Right renal cortex interstitium (tissue), 3 donors: ENCODE data around the gene ANXA7. TPM values are rescaled to one million over a fixed set of nuclear protein-coding genes. Genes with fewer than 3 reads are reported as not detected.

Source experiments
- DNase-seq, 3 donors: peaks; one replicate each; pipeline ENCODE4 v3.0.0-alpha.2; 2013; ENCODE audit warnings: low read depth in 3 of 3, low spot score in 2 of 3
- polyA plus RNA-seq, 3 donors: library from polyadenylated mRNA; unstranded; fragments of 120-200 nt; gene quantifications; one replicate each; pipeline ENCODE4 v1.2.1, GENCODE V29; 2013; ENCODE audit not compliant: insufficient read length in 3 of 3

ANXA7 gene
- polyA plus RNA-seq = 100 to 1,000 TPM in 1 of 3 donors, 10 to 100 TPM in 2; 95.7 to 103 (median 99.3) TPM

DNA sequence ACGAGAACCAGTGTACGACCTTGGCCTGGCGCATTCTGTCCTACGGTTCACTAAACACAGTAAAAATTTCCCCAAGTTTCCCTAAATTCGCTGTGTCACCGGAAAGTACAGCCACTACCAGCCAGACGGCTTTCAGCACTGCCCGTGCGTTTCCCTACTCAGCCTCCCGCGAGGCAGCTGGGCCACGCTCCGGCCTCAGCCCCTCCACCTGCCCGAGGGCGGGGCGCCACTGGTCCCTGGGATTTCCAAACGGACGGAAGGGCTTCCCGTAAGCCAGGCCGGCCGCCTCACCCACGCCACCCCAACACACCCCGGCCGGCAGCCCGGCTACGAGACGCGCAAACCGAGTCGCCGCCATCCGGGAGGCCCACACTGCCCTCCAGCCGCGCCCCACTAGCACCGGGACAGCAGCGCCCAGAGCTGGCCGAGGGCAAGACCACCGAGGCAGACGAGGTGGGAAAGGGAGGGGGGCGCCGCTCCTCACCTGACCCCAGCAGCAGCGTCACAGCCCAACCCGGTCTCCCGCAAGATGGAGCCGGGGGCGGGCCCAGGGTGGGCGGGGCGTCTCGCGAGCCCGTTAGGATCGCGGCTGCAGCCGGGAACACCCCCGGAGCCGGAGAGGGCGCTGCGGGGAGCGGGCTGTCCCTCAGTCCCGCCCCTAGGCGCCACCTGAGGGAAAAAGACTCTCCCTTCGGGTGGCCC lies at the start of gene ANXA7:
Gene ANXA7 (minus strand): TSS at position 531 of the 702 bp plus-strand sequence. CDS start 13,202 bp downstream, outside the sequence.
- DNase-seq = peak; percentile 75 to 89 (median 81)

DNA sequence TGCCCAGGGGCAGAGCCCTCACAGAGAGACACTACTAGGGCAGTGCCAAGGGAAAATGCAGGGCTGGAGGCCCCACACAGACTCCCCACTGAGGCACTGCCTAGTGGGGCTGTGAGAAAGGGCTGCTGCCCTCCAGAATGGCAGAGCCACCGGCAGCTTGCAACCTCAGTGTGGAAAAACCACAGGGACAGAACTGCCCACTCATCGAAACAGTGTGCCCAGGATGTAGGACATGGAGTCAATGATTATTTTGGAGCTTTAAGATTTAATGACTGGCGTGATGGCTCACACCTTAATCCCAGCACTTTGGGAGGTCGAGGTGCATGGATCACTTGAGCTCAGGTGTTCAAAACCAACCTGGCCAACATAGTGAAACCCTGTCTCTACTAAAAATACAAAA lies 47.0 kb upstream of the ANXA7 start:
- no peak for DNase-seq

DNA sequence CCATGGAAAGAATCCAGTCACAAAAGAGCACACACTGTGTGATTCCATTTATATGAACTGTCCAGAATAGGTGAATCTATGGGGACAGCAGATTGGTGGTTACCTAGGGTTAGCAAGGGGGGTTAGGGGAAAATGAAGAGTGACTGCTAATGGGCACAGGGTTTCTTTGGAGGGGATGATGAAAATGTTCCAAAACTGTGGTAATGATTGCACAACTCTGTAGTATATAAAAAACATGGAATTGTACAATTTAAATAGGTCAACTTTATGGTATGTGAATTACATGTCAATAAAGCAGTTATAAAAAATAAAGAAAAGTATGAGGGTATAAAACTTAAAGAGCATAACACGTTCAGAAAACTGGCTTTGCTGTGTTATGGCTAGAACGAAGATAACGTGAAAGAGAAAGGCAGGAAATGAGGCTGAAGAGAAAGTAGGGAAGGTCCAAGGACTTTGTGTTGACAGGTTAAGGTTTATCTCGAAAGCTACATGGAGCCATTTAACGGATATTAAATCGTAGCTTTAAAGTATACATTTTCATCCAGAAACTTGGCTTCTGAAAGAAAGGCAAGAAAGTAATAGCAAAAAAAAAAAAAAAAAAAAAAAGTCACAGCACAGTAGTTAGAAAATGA lies 45.9 kb upstream of the ANXA7 start:
- DNase-seq = no peak

DNA sequence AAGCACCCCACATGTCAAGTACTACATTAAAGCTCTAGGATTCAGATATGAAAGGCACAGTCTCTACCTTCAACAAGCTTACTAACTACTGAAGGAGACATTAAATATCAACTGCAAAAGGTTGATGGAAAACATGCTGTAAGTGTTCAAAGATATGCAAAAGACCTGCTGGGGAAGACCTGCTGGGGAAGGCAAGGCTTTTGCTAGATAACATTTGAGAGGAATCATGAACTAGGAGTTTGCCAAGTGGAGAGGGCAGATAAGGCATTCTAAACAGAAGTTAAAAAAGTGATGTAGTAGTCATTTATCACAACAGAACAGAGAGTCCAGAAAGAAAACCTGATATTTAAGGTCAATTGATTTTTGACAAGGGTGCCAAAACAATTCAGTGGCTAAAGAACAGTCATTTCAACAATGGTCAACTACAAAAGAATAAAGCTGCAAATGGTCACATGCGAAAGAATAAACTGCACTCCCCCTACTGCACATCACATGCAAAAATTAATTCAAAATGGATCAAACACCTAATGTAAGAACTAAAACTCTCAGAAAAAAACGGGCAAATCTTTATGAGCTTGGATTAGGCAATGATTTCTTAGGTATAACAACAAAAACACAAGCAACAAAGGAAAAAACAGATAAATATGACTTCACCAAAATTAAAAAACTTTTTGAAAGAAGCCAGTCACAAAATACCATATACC lies 42.5 kb upstream of the ANXA7 start:
- no peak for DNase-seq

DNA sequence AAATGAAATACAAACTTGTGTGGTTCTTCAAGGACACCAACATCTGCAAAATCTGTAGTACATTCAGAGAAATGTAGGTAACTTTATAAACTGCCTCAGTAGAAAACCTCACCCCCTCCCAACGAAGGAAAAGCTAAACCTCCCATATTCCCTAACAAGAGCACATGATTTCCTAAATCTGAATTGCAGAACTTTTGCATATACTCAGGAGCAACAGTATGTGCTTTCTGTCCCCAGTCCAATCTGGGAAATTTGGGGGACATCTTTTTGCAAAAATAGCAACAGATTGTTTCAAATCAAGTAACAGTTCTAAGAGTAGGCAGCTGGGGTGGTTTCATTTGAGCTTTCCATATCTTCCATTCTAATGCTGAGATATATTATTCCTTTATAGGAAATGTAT lies 35.3 kb upstream of the ANXA7 start:
- DNase-seq = no peak

DNA sequence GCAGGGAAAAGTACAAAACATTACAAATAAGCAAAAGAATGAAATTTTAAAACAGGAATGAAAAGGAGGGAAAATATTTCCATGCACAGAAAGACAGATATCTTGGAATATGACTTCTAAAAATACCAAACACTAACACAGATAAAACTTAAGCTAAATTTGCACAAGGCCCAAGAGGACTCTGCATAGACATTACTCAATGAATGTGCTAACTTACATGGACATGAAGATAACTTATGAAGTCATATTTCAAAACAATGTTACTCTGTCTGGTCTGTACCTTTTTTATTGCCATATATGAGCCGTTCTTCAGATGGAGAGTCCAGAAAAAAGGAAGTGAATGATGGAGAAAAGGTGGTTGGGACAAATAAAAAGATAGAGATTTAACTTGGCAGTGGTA lies 34.5 kb upstream of the ANXA7 start:
- DNase-seq = no peak

DNA sequence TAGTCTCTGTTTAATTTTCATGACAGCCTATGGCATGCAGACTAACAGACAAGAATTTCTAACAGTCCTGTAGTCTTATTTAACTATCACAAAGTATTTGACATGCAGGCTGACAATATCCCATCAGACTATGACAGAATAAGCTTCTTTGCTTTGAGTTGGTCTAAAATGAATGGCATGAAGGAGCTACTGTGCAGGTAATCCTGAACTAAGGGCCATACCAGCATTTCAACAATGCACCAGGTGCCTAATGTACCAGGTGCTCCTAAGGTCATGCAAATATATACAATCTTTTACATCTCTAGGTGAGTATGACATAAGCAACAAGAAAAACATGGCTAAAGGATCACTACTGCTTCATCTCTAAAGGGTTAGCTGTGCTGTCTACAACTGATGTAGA lies 33.1 kb upstream of the ANXA7 start:
- no peak for DNase-seq

DNA sequence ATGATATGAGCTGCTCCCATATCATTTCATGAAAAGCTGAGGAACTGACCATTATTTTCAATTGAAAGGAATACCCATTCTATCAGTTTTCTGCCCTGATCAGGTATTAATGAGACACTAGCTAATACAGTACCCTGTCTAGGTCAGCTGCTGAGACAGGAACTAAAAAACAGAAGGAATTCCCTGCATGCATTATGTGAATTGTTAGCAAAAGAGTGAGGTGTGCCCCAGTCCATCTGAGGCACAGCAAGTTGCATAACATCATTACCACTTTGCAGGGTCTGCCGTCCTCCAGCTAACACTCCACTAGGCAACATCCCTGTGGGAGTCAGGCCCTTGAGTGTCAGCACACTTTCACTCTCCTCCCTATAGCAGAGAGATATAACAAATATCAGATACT lies 30.6 kb upstream of the ANXA7 start:
- DNase-seq = no peak

DNA sequence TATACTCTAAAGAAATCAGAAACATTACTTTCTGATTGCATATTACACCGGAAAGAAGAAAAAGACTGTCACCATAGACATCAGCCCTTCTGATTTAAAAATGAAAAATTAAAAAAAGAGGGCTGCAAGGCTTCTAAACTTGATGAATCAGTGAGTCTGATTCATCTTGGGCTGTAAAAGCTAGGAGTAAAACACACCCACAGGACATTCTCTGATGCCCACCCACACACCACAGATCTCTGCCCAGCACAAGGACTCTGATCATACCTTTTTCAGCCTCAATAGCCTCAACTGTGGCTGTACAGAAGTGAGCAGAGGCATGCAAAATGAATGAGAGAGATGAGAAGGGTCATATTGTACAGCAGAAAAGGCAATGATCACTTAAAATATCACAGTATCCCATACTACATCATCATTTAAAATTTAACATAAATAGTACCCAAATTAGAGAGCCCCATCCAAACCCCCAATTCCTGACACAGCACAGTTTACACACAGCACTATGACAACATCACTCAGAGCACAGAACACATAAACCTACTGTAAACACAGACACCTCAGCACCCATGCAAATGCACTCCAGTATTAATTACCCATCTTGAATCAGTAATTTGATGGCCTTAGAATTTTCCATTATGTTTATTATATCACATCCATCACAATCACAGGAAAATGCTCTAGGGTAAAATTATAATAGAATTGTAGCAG lies 25.9 kb upstream of the ANXA7 start:
- no peak for DNase-seq

DNA sequence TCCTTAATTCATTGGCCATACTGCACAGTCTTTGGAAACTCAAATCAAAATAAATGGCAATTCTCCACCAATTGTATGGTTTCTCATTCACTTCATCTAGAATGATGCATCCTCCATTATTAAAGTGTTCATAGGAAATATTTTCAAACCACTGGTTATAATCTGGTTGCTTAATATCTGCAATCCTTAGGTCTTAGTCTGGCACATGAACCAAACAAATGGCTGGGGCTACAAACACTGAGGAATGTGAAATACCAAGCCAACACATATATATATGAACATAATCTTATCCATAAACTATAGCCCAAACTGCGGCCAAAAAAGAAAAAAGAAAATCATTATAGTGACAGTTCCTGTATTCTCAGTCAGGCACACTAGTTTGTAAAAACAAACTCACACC lies 25.2 kb upstream of the ANXA7 start:
- no peak for DNase-seq

DNA sequence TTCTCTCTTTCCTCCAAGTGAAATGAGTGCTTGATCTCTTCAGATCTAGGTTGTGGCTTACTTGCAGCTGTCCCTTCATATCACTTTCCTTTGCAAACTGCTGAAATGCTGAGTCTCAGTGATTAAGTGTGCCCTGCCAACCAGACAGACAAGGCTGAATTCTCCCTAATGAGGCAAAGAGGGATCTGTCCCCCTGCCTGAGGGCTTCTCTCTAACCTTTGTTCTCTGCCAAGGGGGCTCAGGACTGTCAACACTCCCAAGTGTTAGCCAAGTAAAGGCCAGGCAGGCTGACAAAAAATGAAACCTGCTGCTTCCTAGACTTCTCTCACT lies 19.6 kb upstream of the ANXA7 start, which contains the start of gene MSS51:
Gene MSS51 (minus strand): TSS at position 24 of the 330 bp plus-strand sequence. CDS start 5,277 bp downstream, outside the sequence.
- no peak for DNase-seq

DNA sequence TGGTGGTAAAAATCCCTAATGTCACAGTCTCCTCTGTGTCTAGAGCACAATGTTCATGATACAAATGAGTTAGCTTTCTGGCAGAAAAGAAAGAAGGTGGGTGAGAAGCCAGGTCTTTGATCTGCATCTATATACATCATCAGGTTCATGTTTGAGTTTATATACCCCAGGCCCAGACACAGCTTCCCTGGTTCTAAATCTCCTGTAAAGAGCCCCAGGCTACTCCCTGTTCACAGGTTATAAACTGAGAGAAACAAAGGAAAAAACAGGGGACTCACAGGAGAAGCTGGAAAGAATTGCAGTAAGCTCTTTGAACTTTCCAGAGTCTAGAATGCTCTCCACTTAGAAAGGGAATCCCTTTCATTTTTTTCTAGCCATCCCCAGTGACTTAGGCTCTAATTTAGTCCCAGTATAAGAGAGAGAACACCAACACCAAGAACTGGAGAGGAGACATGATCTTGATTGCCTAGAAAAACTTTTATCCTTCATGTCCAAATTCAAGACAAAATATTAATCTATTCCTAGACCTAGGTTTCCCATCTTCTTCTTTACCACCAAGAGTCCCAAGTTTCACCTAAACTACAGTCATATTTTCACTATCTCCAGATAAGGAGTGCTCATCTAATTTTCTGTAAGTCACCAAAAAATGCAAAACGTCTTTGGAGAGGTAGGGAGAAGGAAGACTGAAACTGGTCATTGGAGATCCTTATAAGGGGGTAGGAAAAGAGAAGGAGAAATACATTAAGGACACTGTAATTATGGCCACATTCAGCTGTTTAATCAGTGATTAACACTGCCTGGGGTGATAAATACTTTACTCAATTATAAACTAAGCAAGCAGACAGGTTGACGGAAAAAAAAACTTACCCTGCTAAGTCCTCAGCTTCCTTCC lies 19.0 kb upstream of the ANXA7 start:
- no peak for DNase-seq

DNA sequence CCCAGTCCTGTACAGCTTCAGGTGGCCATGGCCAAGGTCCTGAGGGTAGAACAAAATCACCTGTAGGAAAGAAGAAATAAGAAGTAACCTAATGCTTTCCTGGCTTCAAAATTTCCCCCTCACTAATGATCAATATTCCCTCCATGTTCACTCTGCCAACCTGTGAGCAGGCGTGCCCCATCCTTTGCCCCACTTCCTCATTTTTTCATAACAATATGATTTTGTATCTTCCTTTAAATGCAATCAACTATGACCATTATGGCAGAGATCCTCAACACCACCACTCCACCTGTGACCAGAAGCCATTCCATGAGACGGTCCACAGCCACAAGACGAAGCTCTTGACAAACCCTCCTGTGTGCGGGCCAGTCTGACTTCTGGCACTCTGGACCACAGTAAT lies 12.5 kb upstream of the ANXA7 start:
- no peak for DNase-seq

DNA sequence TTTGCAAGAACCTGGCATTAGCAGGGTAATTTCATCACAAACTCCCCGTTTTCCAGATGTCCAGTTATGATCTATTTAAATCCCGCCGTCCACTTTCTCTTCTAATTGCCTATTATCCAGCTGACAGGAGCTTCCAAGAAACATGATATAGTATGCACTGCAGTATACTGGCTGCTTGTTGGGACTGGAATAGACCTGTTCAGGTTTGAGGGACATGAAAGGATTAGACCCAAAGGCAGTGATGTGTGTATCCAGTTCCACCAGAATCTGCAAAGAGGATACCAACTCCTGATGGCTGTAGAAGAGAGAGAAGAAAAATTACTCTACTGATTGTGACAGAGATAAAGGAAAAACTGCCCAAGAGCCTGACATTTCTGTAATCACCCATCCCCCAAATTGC lies 10.6 kb upstream of the ANXA7 start:
- DNase-seq = no peak

DNA sequence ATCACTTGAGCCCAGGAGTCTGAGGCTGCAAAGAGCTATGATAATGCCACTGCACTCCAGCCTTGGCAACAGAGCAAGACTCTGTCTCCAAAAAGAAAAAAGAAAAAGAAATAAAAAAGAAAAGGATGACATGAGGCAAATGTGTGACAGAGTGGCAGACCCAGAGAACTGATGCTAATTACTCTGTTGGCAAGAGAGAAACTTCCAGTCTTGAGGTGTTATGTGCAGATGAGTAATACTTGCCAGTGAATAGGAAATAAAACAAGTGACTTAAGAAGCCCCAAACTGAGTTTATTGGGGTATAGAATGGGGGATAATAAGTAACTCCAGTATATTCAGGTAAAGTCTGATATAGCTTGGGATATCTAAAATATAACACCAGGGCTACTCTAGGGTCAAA lies 9.5 kb upstream of the ANXA7 start:
- no peak for DNase-seq

DNA sequence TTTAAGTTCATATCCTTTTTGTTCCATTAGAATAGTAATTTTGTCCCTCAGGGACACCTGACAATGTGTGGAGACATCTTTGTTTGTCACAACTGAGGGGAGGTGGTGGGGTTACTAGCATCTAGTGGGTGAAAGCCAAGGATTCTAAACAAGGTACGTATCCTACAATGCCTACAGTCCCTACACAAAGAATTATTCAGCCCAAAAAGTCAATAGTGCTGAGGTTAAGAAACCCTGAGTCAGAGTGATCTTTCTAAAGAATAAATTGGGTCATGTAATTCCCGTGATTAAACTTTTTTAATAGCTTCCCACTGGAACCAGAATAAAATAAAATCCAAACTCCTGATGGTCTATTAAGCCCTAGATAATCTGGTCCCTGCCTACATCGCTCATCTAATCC lies 2.7 kb upstream of the ANXA7 start:
- DNase-seq = no peak

DNA sequence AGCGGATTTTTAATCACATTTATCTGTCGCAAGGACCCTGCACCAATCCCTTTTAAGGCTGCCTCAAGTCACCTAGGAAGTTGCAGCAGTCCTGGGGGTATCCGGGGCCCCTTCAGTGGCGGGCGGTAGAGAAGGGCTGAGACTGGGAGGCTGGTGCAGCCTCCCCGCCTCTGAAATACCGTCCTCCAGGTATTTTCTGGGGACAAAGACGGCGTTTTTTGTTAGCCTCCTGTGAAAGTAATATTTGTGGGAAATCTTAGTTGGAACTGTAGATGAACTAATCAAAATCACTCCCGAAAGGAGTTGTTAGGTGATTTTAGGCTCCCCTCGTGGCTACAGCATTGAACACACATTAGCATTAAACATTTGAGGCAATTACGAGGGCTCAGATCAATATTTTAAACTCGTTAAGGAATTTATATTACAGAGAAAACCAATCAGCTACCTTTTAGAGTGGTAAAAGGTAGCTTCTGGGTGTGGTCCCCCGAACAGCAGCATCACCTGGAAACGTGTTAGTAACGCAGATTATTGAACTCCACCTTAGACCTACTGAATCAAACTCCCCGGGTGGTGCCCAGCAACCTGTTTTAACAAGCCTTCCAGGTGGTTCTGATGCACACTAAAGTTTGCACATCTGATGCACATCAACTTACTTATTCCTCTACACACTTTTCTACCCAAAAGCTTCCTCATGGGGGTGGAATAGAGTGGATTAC lies 530 bp upstream of the ANXA7 start:
- DNase-seq = no peak

DNA sequence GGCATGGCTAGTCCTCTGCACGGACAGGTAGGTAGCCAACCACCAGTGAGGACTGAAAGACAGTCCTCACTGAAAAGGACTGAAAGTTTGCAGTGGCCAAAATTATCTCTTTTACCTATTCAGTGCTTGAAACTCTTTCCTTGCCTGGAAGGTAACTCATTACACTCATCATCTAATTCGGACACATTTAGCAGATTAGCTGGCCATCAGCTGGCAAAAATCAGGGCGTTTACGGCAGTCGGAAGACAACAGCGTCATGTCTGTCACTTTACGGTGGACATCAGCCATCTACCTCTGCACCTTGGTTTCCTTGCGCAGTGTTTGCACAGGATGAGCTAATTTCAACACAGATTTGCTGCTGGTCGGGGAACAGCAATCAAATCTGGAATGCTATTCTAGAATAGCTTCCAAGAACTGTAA lies 740 bp downstream of the ANXA7 start:
- DNase-seq = peak; percentile 45 to 61 (median 53)

DNA sequence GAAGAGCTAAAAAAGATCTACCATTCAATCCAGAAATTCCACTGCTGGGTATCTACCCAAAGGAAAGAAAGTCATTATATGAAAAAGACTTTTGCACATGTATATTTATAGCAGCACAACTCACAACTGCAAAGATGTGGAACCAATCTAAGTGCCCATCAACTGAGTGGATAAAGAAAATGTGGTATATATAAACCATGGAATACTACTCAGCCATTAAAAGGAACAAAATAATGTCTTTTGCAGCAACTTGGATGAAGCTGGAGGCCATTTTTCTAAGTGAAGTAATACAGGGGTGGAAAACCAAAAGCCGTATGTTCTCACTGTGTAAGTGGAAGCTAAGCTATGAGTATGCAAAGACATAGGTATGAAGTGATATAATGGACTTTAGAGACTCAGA lies 3.0 kb downstream of the ANXA7 start:
- no peak for DNase-seq
